Measurements from ENCODE around the gene KRTAP19-6. TPM values are rescaled to one million over a fixed set of nuclear protein-coding genes. Genes with fewer than 3 reads are reported as not detected.
"Not testable (repeated sequence)": the region's sequence is repeated elsewhere in the genome, so short reads cannot be mapped to it uniquely, and the experiment has no call there.

The KRTAP19-6 gene
- total and polyA plus RNA-seq, 5 donors from 2014 or later: not detected

DNA sequence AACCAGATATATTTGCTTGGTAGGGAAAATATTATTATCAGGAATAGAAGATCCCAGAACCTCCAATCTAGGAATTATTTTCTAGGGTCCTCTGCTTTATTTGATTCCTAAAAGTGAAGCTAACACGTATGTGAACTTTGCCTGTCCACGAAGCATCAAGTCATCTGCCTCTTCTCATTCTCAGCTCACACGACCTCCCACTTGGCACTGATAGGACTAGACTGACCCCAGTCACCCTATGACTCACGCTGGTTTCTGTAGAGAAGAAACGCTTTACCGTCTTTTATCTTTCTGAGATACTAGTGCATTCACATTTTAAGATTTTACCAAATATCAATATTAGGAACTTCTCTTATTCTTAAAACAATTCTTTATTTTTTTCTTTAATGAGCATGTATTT, 21.4 kb upstream of the KRTAP19-6 start:
- Histone ChIP-seq H3K27ac (ENCODE audit: insufficient read depth, low read length, poor library complexity, severe bottlenecking) (no peak overlapping the region), H3K9me3 (ENCODE audit: control insufficient read depth in 2 of 2, low read length in 2 of 2) (no peaks in the 10 kb centered on the region), H3K4me3 (ENCODE audit: low read depth, low read length) (no peak overlapping the region), H3K4me1 (ENCODE audit: control insufficient read depth, insufficient read depth, low read length, poor library complexity, severe bottlenecking) (no peaks in the 10 kb centered on the region), H3K27me3 (ENCODE audit: control insufficient read depth, insufficient read depth, low read length) (no peaks in the 10 kb centered on the region), H3K36me3 (ENCODE audit: control insufficient read depth, insufficient read depth, low read length) (no peaks in the 10 kb centered on the region)
- no peaks in the 10 kb centered on the region for H3K36me3 Mint-ChIP-seq
- no peaks in the 10 kb centered on the region for H3K4me1 Mint-ChIP-seq
- H3K27ac Mint-ChIP-seq: no peak overlapping the region
- no peak overlapping the region for H3K4me3 Mint-ChIP-seq
- DNase-seq (no peak), ATAC-seq (ENCODE audit: low read depth in 2 of 2) (no peak)
- H3K9me3 Mint-ChIP-seq: peaks cover 0 to 5% (median 0%) of the 10 kb centered on the region in 7 donors
- H3K27me3 Mint-ChIP-seq: no peaks in the 10 kb centered on the region

DNA sequence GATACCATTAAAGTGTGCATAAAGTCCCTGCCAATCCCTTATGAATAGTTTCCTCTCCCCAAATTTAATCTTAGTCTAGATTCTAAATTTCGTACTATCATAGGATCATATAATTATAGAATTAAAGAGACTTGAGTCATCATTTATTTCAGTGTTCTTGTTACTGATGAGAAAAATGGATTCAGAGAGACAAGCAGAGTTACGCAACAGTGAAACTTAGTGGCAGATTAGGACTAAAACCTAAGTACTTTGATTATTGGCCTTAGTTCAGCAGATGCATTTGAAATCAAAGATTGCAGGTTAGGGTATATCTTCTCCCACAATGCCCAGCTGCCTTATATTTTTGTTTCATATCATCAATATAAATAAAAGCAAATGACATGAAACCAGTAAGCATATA, 20.3 kb upstream of the KRTAP19-6 start:
- no peaks in the 10 kb centered on the region for H3K36me3 Mint-ChIP-seq
- no peaks in the 10 kb centered on the region for H3K27me3 ChIP-seq (ENCODE audit: control insufficient read depth, insufficient read depth, low read length)
- no peaks in the 10 kb centered on the region for H3K27me3 Mint-ChIP-seq
- no peak for ATAC-seq (ENCODE audit: low read depth in 2 of 2)
- no peaks in the 10 kb centered on the region for H3K9me3 ChIP-seq (ENCODE audit: control insufficient read depth in 2 of 2, low read length in 2 of 2)
- peaks cover 0 to 5% (median 0%) of the 10 kb centered on the region in 7 donors for H3K9me3 Mint-ChIP-seq
- no peak for DNase-seq
- H3K4me1 Mint-ChIP-seq: no peaks in the 10 kb centered on the region
- H3K4me3 Mint-ChIP-seq: no peak overlapping the region
- H3K27ac Mint-ChIP-seq: no peak overlapping the region
- no peak overlapping the region for H3K4me3 ChIP-seq (ENCODE audit: low read depth, low read length)
- no peak overlapping the region for H3K27ac ChIP-seq (ENCODE audit: insufficient read depth, low read length, poor library complexity, severe bottlenecking)
- H3K4me1 ChIP-seq (ENCODE audit: control insufficient read depth, insufficient read depth, low read length, poor library complexity, severe bottlenecking): no peaks in the 10 kb centered on the region
- H3K36me3 ChIP-seq (ENCODE audit: control insufficient read depth, insufficient read depth, low read length): no peaks in the 10 kb centered on the region

DNA sequence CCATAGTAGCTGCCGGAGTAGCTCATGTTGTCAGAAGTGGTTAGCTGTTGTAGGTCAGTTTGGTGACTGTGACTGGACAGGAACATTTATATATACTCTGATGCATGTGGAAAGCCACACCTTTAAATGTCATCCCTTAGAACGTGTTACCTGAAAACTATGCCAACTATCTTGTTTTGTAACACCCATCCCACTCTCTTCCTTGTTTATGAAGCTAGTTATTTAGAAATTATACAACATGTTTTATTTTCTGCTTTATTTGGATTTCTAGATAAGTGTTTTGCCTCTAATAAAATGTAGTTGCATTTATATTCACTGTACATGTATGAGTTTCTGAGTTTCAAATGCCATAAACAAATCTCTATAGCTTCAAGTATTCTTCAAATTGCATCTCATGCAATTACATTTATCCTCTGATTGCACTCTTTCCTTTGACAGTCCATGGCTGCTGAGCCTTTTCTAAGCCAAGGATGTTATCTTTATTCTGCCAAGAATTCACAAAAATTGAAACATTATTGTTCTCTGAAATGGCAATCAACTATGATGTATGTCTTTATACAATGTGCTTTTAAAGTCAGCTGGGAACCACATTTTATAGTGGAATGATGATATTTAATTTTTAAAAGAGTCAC, 19.7 kb upstream of the KRTAP19-6 start, which contains the start of gene KRTAP19-7:
Gene KRTAP19-7, minus strand, starts transcription at position 51 of the 632 bp plus-strand sequence. Its CDS starts 25 bp downstream, at position 26.
- Mint-ChIP-seq H3K9me3 (peaks cover 0 to 5% (median 0%) of the 10 kb centered on the region in 7 donors), H3K27me3 (no peaks in the 10 kb centered on the region), H3K4me1 (no peaks in the 10 kb centered on the region), H3K36me3 (no peaks in the 10 kb centered on the region), H3K27ac (no peak within 1 kb of the TSS), H3K4me3 (no peak within 1 kb of the TSS)
- H3K4me3 ChIP-seq (ENCODE audit: low read depth, low read length): no peak within 1 kb of the TSS
- ATAC-seq (ENCODE audit: low read depth in 2 of 2) (no peak), DNase-seq (no peak)
- no peaks in the 10 kb centered on the region for H3K4me1 ChIP-seq (ENCODE audit: control insufficient read depth, insufficient read depth, low read length, poor library complexity, severe bottlenecking)
- no peaks in the 10 kb centered on the region for H3K27me3 ChIP-seq (ENCODE audit: control insufficient read depth, insufficient read depth, low read length)
- no peak within 1 kb of the TSS for H3K27ac ChIP-seq (ENCODE audit: insufficient read depth, low read length, poor library complexity, severe bottlenecking)
- H3K9me3 ChIP-seq (ENCODE audit: control insufficient read depth in 2 of 2, low read length in 2 of 2): no peaks in the 10 kb centered on the region
- no peaks in the 10 kb centered on the region for H3K36me3 ChIP-seq (ENCODE audit: control insufficient read depth, insufficient read depth, low read length)

DNA sequence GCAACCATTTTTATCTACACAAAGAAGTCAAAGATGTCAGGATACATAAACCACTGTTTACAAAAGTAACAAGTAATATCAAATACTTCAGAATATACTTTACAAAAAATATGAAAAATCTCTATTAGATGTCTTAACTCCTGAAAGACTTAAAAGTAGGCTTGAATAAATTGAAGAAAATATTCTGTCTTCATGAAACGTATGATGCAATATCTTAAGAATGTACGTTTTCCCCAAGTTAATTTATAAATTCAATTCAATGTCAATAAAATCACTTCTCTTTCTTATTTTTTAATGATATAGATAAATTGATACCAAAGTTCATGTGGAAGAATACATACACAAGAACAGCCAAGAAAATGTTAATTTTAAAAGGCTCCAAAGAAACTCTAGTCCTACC, 13.4 kb upstream of the KRTAP19-6 start:
- Mint-ChIP-seq H3K36me3 (no peaks in the 10 kb centered on the region), H3K27me3 (no peaks in the 10 kb centered on the region), H3K9me3 (peaks cover 0 to 18% (median 2%) of the 10 kb centered on the region in 7 donors), H3K27ac (no peak overlapping the region), H3K4me3 (no peak overlapping the region), H3K4me1 (no peaks in the 10 kb centered on the region)
- H3K9me3 ChIP-seq (ENCODE audit: control insufficient read depth in 2 of 2, low read length in 2 of 2): no peaks in the 10 kb centered on the region
- H3K4me1 ChIP-seq (ENCODE audit: control insufficient read depth, insufficient read depth, low read length, poor library complexity, severe bottlenecking): no peaks in the 10 kb centered on the region
- no peaks in the 10 kb centered on the region for H3K36me3 ChIP-seq (ENCODE audit: control insufficient read depth, insufficient read depth, low read length)
- no peak overlapping the region for H3K27ac ChIP-seq (ENCODE audit: insufficient read depth, low read length, poor library complexity, severe bottlenecking)
- no peaks in the 10 kb centered on the region for H3K27me3 ChIP-seq (ENCODE audit: control insufficient read depth, insufficient read depth, low read length)
- ATAC-seq (ENCODE audit: low read depth in 2 of 2): no peak
- no peak for DNase-seq
- no peak overlapping the region for H3K4me3 ChIP-seq (ENCODE audit: low read depth, low read length)

DNA sequence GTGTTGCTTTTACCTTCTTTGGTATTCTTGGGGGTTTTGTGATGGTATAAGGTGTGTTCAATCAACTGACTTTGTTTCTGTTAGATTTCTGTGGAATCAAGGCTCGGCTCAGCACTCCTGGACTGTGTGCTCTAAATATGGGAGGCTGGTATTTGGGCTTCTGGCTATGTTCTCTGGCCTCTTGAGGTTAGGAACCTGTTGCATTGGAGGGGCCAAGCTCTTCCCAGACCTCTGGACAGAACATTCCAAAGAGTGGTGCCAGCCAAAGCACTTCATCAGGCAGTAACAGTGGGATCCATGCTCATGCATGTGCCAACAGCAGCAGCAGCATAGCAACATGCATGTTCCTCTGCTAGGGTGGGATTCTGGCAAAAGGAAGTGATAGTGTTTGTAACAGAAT, 11.1 kb upstream of the KRTAP19-6 start:
- H3K4me3 Mint-ChIP-seq: no peak overlapping the region

DNA sequence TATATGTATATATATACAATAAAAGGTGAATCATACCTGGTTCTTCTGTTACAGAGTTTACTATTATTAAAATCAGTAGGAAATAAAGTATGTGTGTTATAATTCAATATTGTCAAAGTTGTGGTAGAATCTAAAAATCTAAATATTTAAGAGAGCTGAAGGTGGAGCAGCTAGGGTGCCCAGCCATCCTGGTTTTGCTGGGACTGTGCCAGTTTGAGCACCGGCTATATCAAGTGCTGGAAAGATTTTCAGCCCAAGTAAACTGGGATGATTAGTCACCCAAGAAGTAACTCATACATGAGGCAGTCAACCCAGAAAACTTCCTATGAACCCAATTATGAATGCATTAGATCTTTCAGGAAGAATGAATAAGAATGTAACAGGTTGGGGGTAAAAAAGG, 22.8 kb downstream of the KRTAP19-6 start:
- H3K4me3 Mint-ChIP-seq: no peak overlapping the region
- no peak overlapping the region for H3K27ac ChIP-seq (ENCODE audit: insufficient read depth, low read length, poor library complexity, severe bottlenecking)
- H3K4me1 Mint-ChIP-seq: no peaks in the 10 kb centered on the region
- no peak overlapping the region for H3K4me3 ChIP-seq (ENCODE audit: low read depth, low read length)
- DNase-seq (no peak), ATAC-seq (ENCODE audit: low read depth in 2 of 2) (no peak)
- no peaks in the 10 kb centered on the region for H3K27me3 Mint-ChIP-seq
- no peaks in the 10 kb centered on the region for H3K36me3 ChIP-seq (ENCODE audit: control insufficient read depth, insufficient read depth, low read length)
- H3K27me3 ChIP-seq (ENCODE audit: control insufficient read depth, insufficient read depth, low read length): no peaks in the 10 kb centered on the region
- H3K9me3 Mint-ChIP-seq: peaks cover 0 to 4% (median 1%) of the 10 kb centered on the region in 7 donors
- H3K9me3 ChIP-seq (ENCODE audit: control insufficient read depth in 2 of 2, low read length in 2 of 2): no peaks in the 10 kb centered on the region
- H3K4me1 ChIP-seq (ENCODE audit: control insufficient read depth, insufficient read depth, low read length, poor library complexity, severe bottlenecking): no peaks in the 10 kb centered on the region
- no peaks in the 10 kb centered on the region for H3K36me3 Mint-ChIP-seq
- no peak overlapping the region for H3K27ac Mint-ChIP-seq

More for the DNA sequence above, 11.1 kb upstream of the KRTAP19-6 start:
- no peak for ATAC-seq (ENCODE audit: low read depth in 2 of 2)
- H3K36me3 ChIP-seq (ENCODE audit: control insufficient read depth, insufficient read depth, low read length): no peaks in the 10 kb centered on the region
- no peaks in the 10 kb centered on the region for H3K4me1 ChIP-seq (ENCODE audit: control insufficient read depth, insufficient read depth, low read length, poor library complexity, severe bottlenecking)
- no peak overlapping the region for H3K27ac ChIP-seq (ENCODE audit: insufficient read depth, low read length, poor library complexity, severe bottlenecking)
- H3K9me3 ChIP-seq (ENCODE audit: control insufficient read depth in 2 of 2, low read length in 2 of 2): no peaks in the 10 kb centered on the region
- no peak for DNase-seq
- no peak overlapping the region for H3K27ac Mint-ChIP-seq
- no peaks in the 10 kb centered on the region for H3K36me3 Mint-ChIP-seq
- no peaks in the 10 kb centered on the region for H3K27me3 Mint-ChIP-seq
- no peak overlapping the region for H3K4me3 ChIP-seq (ENCODE audit: low read depth, low read length)
- H3K27me3 ChIP-seq (ENCODE audit: control insufficient read depth, insufficient read depth, low read length): no peaks in the 10 kb centered on the region
- H3K4me1 Mint-ChIP-seq: no peaks in the 10 kb centered on the region
- H3K9me3 Mint-ChIP-seq: peaks cover 0 to 20% (median 2%) of the 10 kb centered on the region in 7 donors

DNA sequence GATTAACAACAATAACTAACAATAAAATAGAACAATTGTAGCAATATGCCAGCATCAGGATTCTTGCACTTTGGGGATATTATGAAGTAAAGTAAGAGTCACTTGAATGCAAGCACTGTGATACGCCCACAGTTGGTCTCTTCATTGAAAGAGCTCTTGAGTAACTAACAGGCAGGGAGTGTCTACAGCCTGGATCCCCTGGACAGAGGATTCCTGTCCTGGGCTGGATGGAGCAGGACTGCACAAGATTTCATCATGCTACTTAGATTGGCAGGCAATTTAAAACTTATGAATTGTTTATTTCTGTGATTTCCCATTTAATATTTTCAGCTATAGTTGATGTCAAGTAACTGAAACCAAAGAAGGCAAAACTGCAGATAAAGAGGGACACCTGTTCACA, 26.0 kb downstream of the KRTAP19-6 start:
- H3K4me3 Mint-ChIP-seq: no peak overlapping the region
- no peak overlapping the region for H3K27ac ChIP-seq (ENCODE audit: insufficient read depth, low read length, poor library complexity, severe bottlenecking)
- no peaks in the 10 kb centered on the region for H3K36me3 ChIP-seq (ENCODE audit: control insufficient read depth, insufficient read depth, low read length)
- no peaks in the 10 kb centered on the region for H3K27me3 ChIP-seq (ENCODE audit: control insufficient read depth, insufficient read depth, low read length)
- no peaks in the 10 kb centered on the region for H3K27me3 Mint-ChIP-seq
- ATAC-seq (ENCODE audit: low read depth in 2 of 2) (no peak), DNase-seq (no peak)
- no peaks in the 10 kb centered on the region for H3K9me3 ChIP-seq (ENCODE audit: control insufficient read depth in 2 of 2, low read length in 2 of 2)
- no peaks in the 10 kb centered on the region for H3K36me3 Mint-ChIP-seq
- H3K27ac Mint-ChIP-seq: no peak overlapping the region
- H3K4me1 Mint-ChIP-seq: no peaks in the 10 kb centered on the region
- no peak overlapping the region for H3K4me3 ChIP-seq (ENCODE audit: low read depth, low read length)
- H3K4me1 ChIP-seq (ENCODE audit: control insufficient read depth, insufficient read depth, low read length, poor library complexity, severe bottlenecking): no peaks in the 10 kb centered on the region
- peaks cover 0 to 4% (median 1%) of the 10 kb centered on the region in 7 donors for H3K9me3 Mint-ChIP-seq

DNA sequence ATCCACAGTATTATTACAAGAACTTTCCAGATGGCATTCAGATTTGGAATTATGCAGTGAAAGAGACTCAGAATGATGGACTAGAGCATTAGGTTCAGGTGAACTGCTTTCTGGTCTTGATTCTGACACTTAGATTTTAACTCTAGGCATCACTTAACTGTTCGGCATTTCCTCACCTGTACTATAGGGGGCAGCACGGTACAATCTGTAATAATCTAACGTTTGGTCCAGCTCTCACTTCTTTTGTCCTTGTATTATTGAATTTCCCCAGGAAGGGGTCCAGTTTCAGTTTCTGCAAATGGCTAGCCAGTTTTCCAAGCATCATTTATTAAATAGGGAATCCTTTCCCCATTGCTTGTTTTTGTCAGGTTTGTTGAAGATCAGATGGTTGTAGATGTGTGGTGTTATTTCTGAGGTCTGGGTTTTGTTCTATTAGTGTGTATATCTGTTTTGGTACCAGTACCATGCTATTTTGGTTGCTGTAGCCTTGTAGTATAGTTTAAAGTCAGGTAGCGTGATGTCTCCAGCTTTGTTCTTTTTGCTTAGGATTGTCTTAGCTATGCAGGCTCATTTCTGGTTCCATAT, 36.0 kb downstream of the KRTAP19-6 start:
- peak in 1 of 3 donors; percentile 3 for DNase-seq
- H3K4me1 Mint-ChIP-seq, H3K4me3 Mint-ChIP-seq: not testable (repeated sequence)

More for the DNA sequence above, 36.0 kb downstream of the KRTAP19-6 start:
- not testable (repeated sequence) for H3K36me3 ChIP-seq (ENCODE audit: control insufficient read depth, insufficient read depth, low read length); H3K4me3 ChIP-seq (ENCODE audit: low read depth, low read length); H3K4me1 ChIP-seq (ENCODE audit: control insufficient read depth, insufficient read depth, low read length, poor library complexity, severe bottlenecking); H3K36me3 Mint-ChIP-seq; H3K27ac ChIP-seq (ENCODE audit: insufficient read depth, low read length, poor library complexity, severe bottlenecking); H3K27ac Mint-ChIP-seq; H3K9me3 ChIP-seq (ENCODE audit: control insufficient read depth in 2 of 2, low read length in 2 of 2); H3K27me3 Mint-ChIP-seq; H3K27me3 ChIP-seq (ENCODE audit: control insufficient read depth, insufficient read depth, low read length); ATAC-seq (ENCODE audit: low read depth in 2 of 2); H3K9me3 Mint-ChIP-seq
